HepG2 (cell line): Measurements from ENCODE around the gene NSFL1C. TPM values are rescaled to one million over a fixed set of nuclear protein-coding genes. Genes with fewer than 3 reads are reported as not detected.

Source experiments
- CHCHD3 ChIP-seq: sonication (generic); formaldehyde crosslinking; IDR thresholded peaks from 2 replicates; pipeline ENCODE4 v1.8.0; 2022; ENCODE audit warnings: mild to moderate bottlenecking, missing genetic modification reagents, moderate library complexity
- DBP ChIP-seq: sonication (generic); formaldehyde crosslinking; IDR thresholded peaks from 2 replicates; pipeline ENCODE4 v1.4.0; 2020; ENCODE audit warnings: missing genetic modification reagents; ENCODE audit errors: not compliant biosample characterization
- HNF1A ChIP-seq, 2 experiments: sonication (generic) in 1 of 2; formaldehyde crosslinking in 1 of 2; IDR thresholded peaks; 2 replicates each; pipeline versions ENCODE4 v1.4.0 to v1.6.1; 2016 to 2020; ENCODE audit warnings: borderline replicate concordance in 1 of 2, low read depth in 1 of 2, mild to moderate bottlenecking in 1 of 2, missing genetic modification reagents in 1 of 2
- MBNL3 ChIP-seq: fragments of 250-450 bp; sonication (Bioruptor Pico); conservative IDR thresholded peaks from 2 replicates; pipeline ENCODE4 v1.8.0; 2022; ENCODE audit warnings: mild to moderate bottlenecking, inconsistent platforms
- NCOA5 ChIP-seq: sonication (generic); formaldehyde crosslinking; IDR thresholded peaks from 2 replicates; pipeline ENCODE4 v1.4.0; 2020; ENCODE audit warnings: missing genetic modification reagents
- RCOR2 ChIP-seq: IDR thresholded peaks from 2 replicates; pipeline ENCODE4 v1.6.1; 2016; ENCODE audit warnings: missing biosample characterization, missing genetic modification reagents
- UBTF ChIP-seq: sonication (generic); formaldehyde crosslinking; IDR thresholded peaks from 2 replicates; pipeline ENCODE4 v1.4.0; 2020; ENCODE audit warnings: mild to moderate bottlenecking, missing genetic modification reagents
- ZNF652 ChIP-seq: IDR thresholded peaks from 2 replicates; pipeline ENCODE4 v1.6.1; 2016; ENCODE audit warnings: low read depth, borderline replicate concordance
- ZNF83 ChIP-seq: sonication (generic); formaldehyde crosslinking; IDR thresholded peaks from 2 replicates; pipeline ENCODE4 v1.4.0; 2020; ENCODE audit warnings: missing genetic modification reagents, mild to moderate bottlenecking, borderline replicate concordance
- polyA plus RNA-seq, 8 experiments: library from polyadenylated mRNA; depleted of rRNA in 3 of 8; stranded (reverse) in 7 of 8; unstranded in 1 of 8; fragments of >200 nt; fragmentation: Illumina TruSeq in 4 of 8; extraction: Trizol in 4 of 8; gene quantifications; 2 replicates each; pipeline versions ENCODE4 v1.2.1 to v1.2.3, GENCODE V29; 2011 to 2016; ENCODE audit warnings: low read depth in 4 of 8, missing spikeins in 1 of 8, mixed read lengths in 1 of 8; ENCODE audit not compliant: insufficient read depth in 1 of 8
- total RNA-seq, 5 experiments: library from RNA; depleted of rRNA; stranded (reverse); fragments of >200 nt; fragmentation: Illumina TruSeq; extraction: Trizol; gene quantifications; 2 replicates each; pipeline ENCODE4 v1.2.3, GENCODE V29; 2016; ENCODE audit warnings: low read depth in 1 of 5

NSFL1C gene
- total and polyA plus RNA-seq, 2 of the 13 experiments (the other 11 are each of a cell fraction or from before 2014, with no cell fraction given) = 22.9 to 62.7 TPM

- TF ChIP-seq UBTF (CRISPR knock-in tag) (no peak), ZNF652 (CRISPR knock-in tag) (no peak), ZNF83 (CRISPR knock-in tag) (no peak), CHCHD3 (no peak), DBP (CRISPR knock-in tag) (no peak), HNF1A (IDR thresholded peaks at IDR 0.05; ENCODE audit: low read depth) (no peak), HNF1A (CRISPR knock-in tag; IDR thresholded peaks at IDR 0.05; ENCODE audit: borderline replicate concordance) (no peak), RCOR2 (CRISPR knock-in tag) (no peak), MBNL3 (no peak), NCOA5 (CRISPR knock-in tag) (no peak)
Observed at GRCh38 chr20:1446536-1446935, 20.1 kb downstream of the NSFL1C start (continued).
